EH (cell line): ENCODE measurements around the gene TSBP1.
"Not testable (repeated sequence)": the region's sequence is repeated elsewhere in the genome, so short reads cannot be mapped to it uniquely, and the experiment has no call there.

Experiments used
- DNase-seq: peaks from one replicate; pipeline ENCODE4 v3.0.0-alpha.2; 2015; ENCODE audit warnings: low read depth

The TSBP1 gene

GRCh38 chr6:32288426-32288825 lies 83.3 kb downstream of the TSBP1 start:
- DNase-seq, result no peak

DNA sequence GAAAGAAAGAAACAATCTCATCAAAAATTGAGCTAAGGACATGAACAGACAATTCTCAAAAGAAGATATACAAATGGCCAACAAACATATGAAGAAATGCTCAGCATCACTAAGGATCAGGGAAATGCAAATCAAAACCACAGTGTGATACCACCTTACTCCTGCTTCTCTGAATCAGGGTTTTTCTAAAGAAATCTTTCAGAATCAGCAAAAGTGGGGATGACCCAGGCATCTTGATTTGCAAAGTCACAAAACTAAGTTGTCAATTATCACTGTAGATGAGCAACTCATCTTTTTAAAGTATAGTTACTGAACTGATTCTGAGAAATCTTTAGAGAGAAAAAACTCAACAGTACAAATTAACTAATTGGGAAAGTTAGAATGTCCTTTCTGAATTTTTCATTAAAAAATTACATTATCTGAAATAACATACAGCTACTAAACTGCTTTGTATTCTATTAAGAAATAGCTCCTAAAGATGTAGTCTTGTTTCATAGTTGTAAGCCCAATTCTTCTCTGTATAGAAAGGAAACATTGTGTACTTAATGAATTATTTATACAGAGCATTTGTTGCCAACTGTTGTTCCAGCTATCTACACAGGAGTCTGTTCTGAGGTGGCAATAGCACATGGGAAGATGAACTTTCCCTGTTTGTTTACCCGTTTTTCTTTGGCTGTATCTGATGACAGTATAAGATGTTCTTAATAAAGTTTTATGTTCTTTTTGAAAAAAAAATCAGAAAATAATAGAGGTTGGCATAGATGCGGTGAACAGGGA lies 97.7 kb downstream of the TSBP1 start:
- not testable (repeated sequence) for DNase-seq

GRCh38 chr6:32271429-32271828 lies 100.3 kb downstream of the TSBP1 start:
- DNase-seq, result no peak

- not testable (repeated sequence) for DNase-seq
Observed at GRCh38 chr6:32268459-32268858, 103.2 kb downstream of the TSBP1 start.

- no peak for DNase-seq
Observed at GRCh38 chr6:32267035-32267434, 104.7 kb downstream of the TSBP1 start.

DNA sequence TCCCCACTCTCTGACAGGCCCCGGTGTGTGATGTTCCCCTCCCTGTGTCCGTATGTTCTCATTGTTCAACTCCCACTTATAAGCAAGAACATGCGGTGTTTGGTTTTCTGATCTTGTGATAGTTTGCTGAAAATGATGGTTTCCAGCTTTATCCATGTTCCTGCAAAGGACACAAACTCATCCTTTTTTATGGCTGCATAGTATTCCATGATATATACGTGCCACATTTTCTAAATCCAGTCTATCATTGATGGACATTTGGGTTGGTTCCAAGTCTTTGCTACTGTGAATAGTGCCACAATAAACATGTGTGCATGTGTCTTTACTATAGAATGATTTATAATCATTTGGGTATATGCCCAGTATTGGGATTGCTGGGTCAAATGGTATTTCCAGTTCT lies 114.4 kb downstream of the TSBP1 start:
- not testable (repeated sequence) for DNase-seq

DNA sequence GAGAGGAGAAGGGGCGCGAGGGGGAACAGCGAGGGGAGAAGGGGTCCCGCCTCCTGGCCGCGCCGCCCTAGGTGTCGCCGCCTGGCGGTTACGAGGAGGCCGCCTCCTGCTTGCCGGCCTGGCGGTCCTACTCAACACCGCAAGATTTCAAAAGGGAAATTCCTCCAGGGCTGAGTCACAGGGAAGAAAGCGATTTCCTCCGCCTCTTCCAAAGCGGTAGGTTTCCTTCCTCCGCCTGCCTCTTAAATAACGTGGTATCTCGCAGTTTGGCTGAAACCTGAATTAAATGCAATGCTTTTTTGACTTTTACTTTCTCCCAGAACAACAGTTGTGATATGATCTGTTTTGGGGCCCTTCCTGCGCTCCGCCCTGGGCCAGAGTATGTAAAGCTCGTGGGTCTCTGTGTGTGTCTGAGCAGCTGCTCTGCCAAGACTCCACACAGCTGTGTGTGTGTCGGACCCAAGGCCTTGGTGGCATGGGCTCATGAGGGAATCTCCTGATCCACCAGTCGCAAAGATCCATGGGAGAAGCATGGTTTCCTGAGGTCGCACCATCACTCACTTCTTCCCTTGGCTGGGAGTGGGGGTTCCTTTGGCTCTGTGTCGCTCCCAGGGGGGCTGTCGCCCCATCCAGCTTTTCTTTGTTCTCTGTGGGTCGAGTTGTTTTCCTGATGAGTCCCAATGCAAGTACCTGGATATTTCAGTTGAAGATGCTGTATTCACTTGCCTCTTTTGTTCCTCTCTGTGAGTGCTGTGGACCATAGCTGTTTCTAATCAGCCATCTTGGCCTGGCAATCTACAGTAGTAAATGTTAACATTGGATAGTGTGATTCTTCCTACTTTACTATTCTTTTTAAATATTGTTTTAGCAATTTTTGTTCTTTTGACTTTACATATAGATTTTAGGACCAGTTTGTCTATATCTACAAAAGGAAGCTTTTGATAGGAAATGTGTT lies 116.2 kb downstream of the TSBP1 start:
- DNase-seq, result peak; percentile 92

DNA sequence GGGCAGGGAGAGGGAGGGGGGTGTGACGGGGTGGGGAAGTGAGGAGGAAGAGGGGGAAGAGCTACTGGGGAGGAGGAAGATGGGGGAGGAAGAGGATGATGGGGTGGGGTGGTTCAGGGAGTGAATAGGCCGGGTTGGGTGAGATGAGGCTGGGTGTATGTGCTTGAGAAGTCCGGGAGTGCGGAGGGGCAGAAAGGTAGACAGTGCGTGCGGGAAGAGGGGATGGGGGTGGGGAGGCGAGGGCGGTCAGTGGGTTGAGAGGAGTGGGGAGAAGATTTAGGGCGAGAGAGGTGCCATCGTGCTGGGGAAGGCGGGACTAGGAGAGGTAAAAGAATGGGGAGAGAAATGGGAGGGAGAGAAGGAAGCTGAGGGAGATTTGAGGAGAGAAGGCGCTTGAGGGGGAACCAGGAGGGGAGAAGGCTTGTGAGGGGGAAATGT lies 116.9 kb downstream of the TSBP1 start:
- no peak for DNase-seq

GRCh38 chr6:32252331-32253009 lies 119.2 kb downstream of the TSBP1 start:
- peak; percentile 23 for DNase-seq

DNA sequence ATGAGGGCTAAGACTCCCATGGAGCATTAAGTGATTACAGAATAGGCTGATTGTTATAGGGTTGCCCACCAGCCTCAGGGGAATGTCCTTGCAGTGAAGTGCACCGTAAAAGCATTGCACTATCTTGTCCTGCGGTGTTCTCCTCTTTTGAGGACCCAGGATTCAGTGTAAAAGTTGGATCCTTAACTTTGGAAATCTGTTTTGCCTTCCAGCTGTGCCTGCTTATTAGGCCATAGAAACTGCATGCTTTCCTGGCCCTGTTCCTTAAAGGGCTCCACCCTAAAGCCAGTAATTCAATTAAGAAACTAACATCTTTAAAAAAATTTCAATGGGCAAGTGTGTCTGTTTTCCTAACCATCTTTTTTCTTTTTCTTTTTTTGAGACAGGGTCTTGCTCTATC lies 122.4 kb downstream of the TSBP1 start:
- DNase-seq, result no peak

DNA sequence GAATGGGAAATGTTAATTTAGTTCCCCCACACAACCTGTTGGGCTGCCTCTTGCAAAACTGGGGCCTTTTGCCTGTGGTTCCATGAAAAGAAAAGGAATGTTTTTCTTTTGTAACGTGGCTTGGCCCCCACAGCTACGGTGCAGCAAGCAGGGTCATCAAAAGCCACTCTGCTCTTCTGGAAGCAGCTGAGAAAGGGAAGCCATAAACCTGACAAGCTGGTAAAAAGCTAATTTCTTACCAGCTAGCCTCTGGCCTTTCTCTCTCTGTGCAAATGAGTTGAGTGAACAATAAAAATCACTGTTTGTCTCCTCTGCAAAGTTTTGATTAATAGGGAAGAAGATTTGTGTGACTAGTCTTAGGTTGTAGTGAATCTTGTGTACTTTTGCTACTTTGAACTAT lies 124.3 kb downstream of the TSBP1 start:
- DNase-seq, result no peak

DNA sequence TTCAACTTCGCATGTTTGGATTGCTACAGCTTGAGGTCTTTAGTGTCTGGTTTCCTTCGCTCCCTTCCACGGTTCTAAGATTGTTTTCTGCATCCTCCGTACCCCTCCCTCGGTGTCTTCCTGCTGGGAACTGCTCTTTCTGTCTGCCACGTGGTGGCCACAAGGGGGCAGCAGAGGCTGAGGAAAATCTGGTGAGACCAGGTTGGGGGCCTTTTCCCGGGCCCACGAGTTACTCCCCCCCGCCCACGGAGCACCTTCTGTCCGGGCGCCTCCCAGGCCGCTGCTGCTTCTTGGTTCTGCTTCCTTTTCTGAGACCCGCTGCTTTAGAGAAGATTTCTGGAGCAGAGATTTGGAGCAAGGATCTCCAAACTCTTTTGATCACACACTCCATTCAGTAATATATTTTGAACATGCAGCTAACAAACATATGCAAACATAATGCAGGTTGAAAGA lies 126.7 kb downstream of the TSBP1 start:
- DNase-seq, result peak; percentile 83

- DNase-seq, result peak; percentile 25
Observed at GRCh38 chr6:32244270-32244669, 127.4 kb downstream of the TSBP1 start.
